ENCODE data around the gene ALG2.
"Not testable (repeated sequence)": the region's sequence is repeated elsewhere in the genome, so short reads cannot be mapped to it uniquely, and the experiment has no call there.

ALG2 gene

GRCh38 chr9:99237849-99238248 lies 16.1 kb upstream of the ALG2 start:
- DNase-seq (ENCODE audit: low spot score), result not testable (repeated sequence)

- no peak for DNase-seq (ENCODE audit: low spot score)
Measured at GRCh38 chr9:99237356-99237755, 15.6 kb upstream of the ALG2 start.

- no peak for DNase-seq (ENCODE audit: low spot score)
Measured at GRCh38 chr9:99235926-99236634, 14.3 kb upstream of the ALG2 start.

- no peak for DNase-seq (ENCODE audit: low spot score)
Measured at GRCh38 chr9:99235069-99235468, 13.3 kb upstream of the ALG2 start.

- DNase-seq (ENCODE audit: low spot score), result no peak
Measured at GRCh38 chr9:99234618-99235017, 12.9 kb upstream of the ALG2 start.

GRCh38 chr9:99231711-99232110 lies 10.0 kb upstream of the ALG2 start:
- no peak for DNase-seq (ENCODE audit: low spot score)

- no peak for DNase-seq (ENCODE audit: low spot score)
Measured at GRCh38 chr9:99230206-99230605, 8.5 kb upstream of the ALG2 start.

GRCh38 chr9:99226054-99226453 lies 4.3 kb upstream of the ALG2 start:
- no peak for DNase-seq (ENCODE audit: low spot score)

GRCh38 chr9:99224445-99224844 lies 2.7 kb upstream of the ALG2 start:
- DNase-seq (ENCODE audit: low spot score), result no peak

GRCh38 chr9:99222416-99223270 lies 901 bp upstream of the ALG2 start:
- no peak for DNase-seq (ENCODE audit: low spot score)

GRCh38 chr9:99221266-99221620 lies 499 bp downstream of the ALG2 start:
- DNase-seq (ENCODE audit: low spot score), result no peak

- no peak for DNase-seq (ENCODE audit: low spot score)
Measured at GRCh38 chr9:99220011-99220410, 1.7 kb downstream of the ALG2 start.

GRCh38 chr9:99216073-99216472 lies 5.7 kb downstream of the ALG2 start:
- no peak for DNase-seq (ENCODE audit: low spot score)

GRCh38 chr9:99213197-99213596 lies 8.5 kb downstream of the ALG2 start:
- no peak for DNase-seq (ENCODE audit: low spot score)

GRCh38 chr9:99211746-99212145 lies 10.0 kb downstream of the ALG2 start:
- no peak for DNase-seq (ENCODE audit: low spot score)

- no peak for DNase-seq (ENCODE audit: low spot score)
Measured at GRCh38 chr9:99210572-99210971, 11.2 kb downstream of the ALG2 start.

- no peak for DNase-seq (ENCODE audit: low spot score)
Measured at GRCh38 chr9:99201603-99202002, 20.1 kb downstream of the ALG2 start.

- DNase-seq (ENCODE audit: low spot score), result no peak
Measured at GRCh38 chr9:99199938-99200539, 21.7 kb downstream of the ALG2 start.

GRCh38 chr9:99197987-99198386 lies 23.8 kb downstream of the ALG2 start:
- no peak for DNase-seq (ENCODE audit: low spot score)

- DNase-seq (ENCODE audit: low spot score), result no peak
Measured at GRCh38 chr9:99197124-99197630, 24.6 kb downstream of the ALG2 start.

- not testable (repeated sequence) for DNase-seq (ENCODE audit: low spot score)
Measured at GRCh38 chr9:99196484-99196883, 25.3 kb downstream of the ALG2 start.

GRCh38 chr9:99193466-99193821 lies 28.3 kb downstream of the ALG2 start:
- DNase-seq (ENCODE audit: low spot score), result no peak

Data from pons (tissue), 1 donor.